Calu3 (cell line): ENCODE data around the gene XRCC2. TPM values are rescaled to one million over a fixed set of nuclear protein-coding genes. Genes with fewer than 3 reads are reported as not detected.

Source experiments
- BruUV-seq: library from RNA; stranded (reverse); fragments of 400-500 nt; replicated peaks from 2 replicates; lab custom pipeline; 2021; lab: Mats Ljungman, UMichigan
- CTCF ChIA-PET: fragments of 300-600 bp; sonication (Branson Sonifier 250); formaldehyde crosslinking; loops from one replicate; lab custom pipeline; 2022; ENCODE audit warnings: antibody characterized with exemption; lab: Charles Lee
- DNase-seq: peaks from one replicate; pipeline ENCODE4 v3.0.0; 2022
- H3K27ac Mint-ChIP-seq: one replicate; pipeline ENCODE4 v1.8.0; 2022; ENCODE audit warnings: mixed read lengths; ENCODE audit not compliant: unreplicated experiment
- H3K27me3 Mint-ChIP-seq: one replicate; pipeline ENCODE4 v1.8.0; 2022; ENCODE audit warnings: mixed read lengths; ENCODE audit not compliant: unreplicated experiment
- H3K36me3 Mint-ChIP-seq: one replicate; pipeline ENCODE4 v1.8.0; 2022; ENCODE audit warnings: mild to moderate bottlenecking, moderate library complexity, mixed read lengths; ENCODE audit not compliant: insufficient read depth, unreplicated experiment
- H3K4me1 Mint-ChIP-seq: one replicate; pipeline ENCODE4 v1.8.0; 2022; ENCODE audit warnings: mild to moderate bottlenecking, low read depth, mixed read lengths; ENCODE audit not compliant: unreplicated experiment
- H3K4me3 Mint-ChIP-seq: one replicate; pipeline ENCODE4 v1.8.0; 2022; ENCODE audit warnings: mild to moderate bottlenecking, low read depth, moderate library complexity, mixed read lengths; ENCODE audit not compliant: unreplicated experiment
- H3K9me3 Mint-ChIP-seq: one replicate; pipeline ENCODE4 v1.8.0; 2022; ENCODE audit warnings: low read depth, mixed read lengths; ENCODE audit not compliant: unreplicated experiment
- CTCF ChIP-seq: fragments of 200-600 bp; IDR thresholded peaks from one replicate; pipeline ENCODE4 v1.8.0; 2022; ENCODE audit warnings: antibody characterized with exemption; ENCODE audit not compliant: unreplicated experiment
- intact Hi-C: fragments of 100-400 bp; cut with micrococcal nuclease; formaldehyde crosslinking; loops from one replicate; pipeline ENCODE4 v1.10.0; 2022; ENCODE audit not compliant: unreplicated experiment
- total RNA-seq: library from RNA; stranded (reverse); gene quantifications from 2 replicates; pipeline ENCODE4 v1.2.3, GENCODE V29; 2022

Gene XRCC2
- total RNA-seq, 1 experiment from 2014 or later = 23.1 TPM

- CTCF ChIA-PET = no interaction called here
- peaks cover 4% of the 10 kb centered on the region for H3K9me3 Mint-ChIP-seq
Measured at GRCh38 chr7:152683297-152683696, 7.4 kb upstream of the XRCC2 start.

GRCh38 chr7:152677808-152678670, 2.1 kb upstream of the XRCC2 start:
- Mint-ChIP-seq H3K9me3 (peaks cover 4% of the 10 kb centered on the region), H3K27me3 (no peaks in the 10 kb centered on the region), H3K27ac (no peak overlapping the region), H3K4me1 (peaks cover 9% of the 10 kb centered on the region), H3K36me3 (peaks cover 20% of the 10 kb centered on the region), H3K4me3 (no peak overlapping the region)
- DNase-seq = no peak
- intact Hi-C loops = loop anchor here (10.0 kb wide), 2 partner anchors 243 to 333 kb away; partner anchors contain the start of gene KMT2C
- CTCF ChIA-PET = interaction anchor here (0.6 kb wide), 1 partner anchor 15 kb away, joined by 3 read pairs; no protein-coding TSS in a partner anchor
- BruUV-seq = no TSS peak
- no peak for TF ChIP-seq CTCF

More at GRCh38 chr7:152683297-152683696, 7.4 kb upstream of the XRCC2 start:
- H3K36me3 Mint-ChIP-seq = no peaks in the 10 kb centered on the region
- H3K4me1 Mint-ChIP-seq = no peaks in the 10 kb centered on the region
- no peak overlapping the region for H3K4me3 Mint-ChIP-seq
- DNase-seq = no peak
- intact Hi-C loops = no loop called here
- no TSS peak for BruUV-seq
- no peak overlapping the region for H3K27ac Mint-ChIP-seq
- H3K27me3 Mint-ChIP-seq = no peaks in the 10 kb centered on the region
- TF ChIP-seq CTCF = no peak

- H3K36me3 Mint-ChIP-seq = peaks cover 20% of the 10 kb centered on the region
- DNase-seq = peak; percentile 23
- CTCF ChIA-PET = no interaction called here
- intact Hi-C loops = loop anchor here (10.0 kb wide), 2 partner anchors 240 to 330 kb away; partner anchors contain the start of gene KMT2C
- peaks cover 4% of the 10 kb centered on the region for H3K9me3 Mint-ChIP-seq
- TSS peak; percentile 53 for BruUV-seq
- peak overlapping the region; percentile 97 for H3K4me3 Mint-ChIP-seq
- H3K4me1 Mint-ChIP-seq = peaks cover 9% of the 10 kb centered on the region
- no peaks in the 10 kb centered on the region for H3K27me3 Mint-ChIP-seq
- H3K27ac Mint-ChIP-seq = peak overlapping the region; percentile 21
- TF ChIP-seq CTCF = no peak
Measured at GRCh38 chr7:152674860-152675758, 832 bp downstream of the XRCC2 start.

- Mint-ChIP-seq H3K27ac (no peak overlapping the region), H3K9me3 (peaks cover 4% of the 10 kb centered on the region), H3K27me3 (no peaks in the 10 kb centered on the region), H3K4me1 (peaks cover 9% of the 10 kb centered on the region), H3K36me3 (peaks cover 20% of the 10 kb centered on the region), H3K4me3 (no peak overlapping the region)
- DNase-seq = no peak
- no peak for TF ChIP-seq CTCF
- intact Hi-C loops = loop anchor here (10.0 kb wide), 2 partner anchors 239 to 329 kb away; partner anchors contain the start of gene KMT2C
- CTCF ChIA-PET = no interaction called here
- BruUV-seq = TSS peak; percentile 7
Measured at GRCh38 chr7:152673897-152674296, 2.0 kb downstream of the XRCC2 start.
